ENCODE results near the gene TMEM203.

TMEM203 gene

GRCh38 chr9:137163365-137163715 lies 42.1 kb downstream of the TMEM203 start:
- DNase-seq (ENCODE audit: low read depth) = no peak

GRCh38 chr9:137162505-137163364 lies 42.7 kb downstream of the TMEM203 start:
- 0 out of 2 replicates have a peak overlapping the region, but pooled peaks have one; percentile 17 for H3K4me3 ChIP-seq (ENCODE audit: low read length)
- no peak for DNase-seq (ENCODE audit: low read depth)

More at GRCh38 chr9:137163365-137163715, 42.1 kb downstream of the TMEM203 start:
- H3K4me3 ChIP-seq (ENCODE audit: low read length) = 0 out of 2 replicates have a peak overlapping the region, but pooled peaks have one; percentile 17
- no peak for TF ChIP-seq CTCF (conservative IDR thresholded peaks at IDR 0.05; ENCODE audit: low read length)

GRCh38 chr9:137161558-137162486 lies 43.6 kb downstream of the TMEM203 start:
- DNase-seq (ENCODE audit: low read depth) = no peak
- no peak overlapping the region for H3K4me3 ChIP-seq (ENCODE audit: low read length)
- TF ChIP-seq CTCF (conservative IDR thresholded peaks at IDR 0.05; ENCODE audit: low read length) = no peak

More at GRCh38 chr9:137162505-137163364, 42.7 kb downstream of the TMEM203 start:
- no peak for TF ChIP-seq CTCF (conservative IDR thresholded peaks at IDR 0.05; ENCODE audit: low read length)

- DNase-seq (ENCODE audit: low read depth) = no peak
- TF ChIP-seq CTCF (conservative IDR thresholded peaks at IDR 0.05; ENCODE audit: low read length) = no peak
- no peak overlapping the region for H3K4me3 ChIP-seq (ENCODE audit: low read length)
Observed at GRCh38 chr9:137160716-137161557, 44.5 kb downstream of the TMEM203 start.

- H3K4me3 ChIP-seq (ENCODE audit: low read length) = no peak overlapping the region
- no peak for DNase-seq (ENCODE audit: low read depth)
- no peak for TF ChIP-seq CTCF (conservative IDR thresholded peaks at IDR 0.05; ENCODE audit: low read length)
Observed at GRCh38 chr9:137160054-137160425, 45.4 kb downstream of the TMEM203 start.

- DNase-seq (ENCODE audit: low read depth) = no peak
- TF ChIP-seq CTCF (conservative IDR thresholded peaks at IDR 0.05; ENCODE audit: low read length) = no peak
- no peak overlapping the region for H3K4me3 ChIP-seq (ENCODE audit: low read length)
Observed at GRCh38 chr9:137159105-137160053, 46.1 kb downstream of the TMEM203 start.
